Measurements from ENCODE around the gene ABCC2.

The ABCC2 gene

DNA sequence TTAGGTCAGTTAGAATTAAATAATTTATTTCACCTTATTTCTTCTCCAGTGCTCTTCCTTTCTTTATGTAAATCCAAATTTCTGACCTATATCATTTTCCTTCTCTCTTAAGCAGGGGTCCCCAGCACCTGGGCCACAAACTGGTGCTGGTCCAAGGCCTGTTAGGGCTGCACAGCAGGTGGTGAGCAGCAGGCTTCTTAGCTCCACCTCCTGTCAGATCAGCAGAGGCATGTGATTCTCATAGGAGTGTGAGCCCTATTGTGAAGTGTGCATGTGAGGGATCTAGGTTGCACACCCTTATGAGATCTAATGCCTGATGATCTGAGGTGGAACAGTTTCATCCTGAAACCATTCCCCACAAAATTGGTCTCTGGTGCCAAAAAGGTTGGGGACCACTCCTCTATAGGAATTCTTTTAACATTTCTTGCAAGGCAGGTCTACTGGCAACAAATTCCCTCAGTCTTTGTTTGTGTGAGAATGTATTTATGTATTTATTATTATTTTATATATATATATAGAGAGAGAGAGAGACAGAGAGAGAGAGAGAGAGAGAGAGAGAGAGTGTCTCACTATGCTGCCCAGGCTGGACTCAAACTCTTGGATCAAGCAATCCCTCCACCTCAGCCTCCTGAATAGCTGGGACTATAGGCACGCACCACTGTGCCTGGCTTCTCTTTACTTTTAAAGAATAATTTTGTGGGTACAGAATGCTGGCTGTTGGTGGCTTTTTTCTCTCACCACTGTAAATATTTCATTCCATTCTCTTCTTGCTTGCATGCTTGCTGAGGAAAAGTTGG lies 4.3 kb upstream of the ABCC2 start:
- DNase-seq = no peak

DNA sequence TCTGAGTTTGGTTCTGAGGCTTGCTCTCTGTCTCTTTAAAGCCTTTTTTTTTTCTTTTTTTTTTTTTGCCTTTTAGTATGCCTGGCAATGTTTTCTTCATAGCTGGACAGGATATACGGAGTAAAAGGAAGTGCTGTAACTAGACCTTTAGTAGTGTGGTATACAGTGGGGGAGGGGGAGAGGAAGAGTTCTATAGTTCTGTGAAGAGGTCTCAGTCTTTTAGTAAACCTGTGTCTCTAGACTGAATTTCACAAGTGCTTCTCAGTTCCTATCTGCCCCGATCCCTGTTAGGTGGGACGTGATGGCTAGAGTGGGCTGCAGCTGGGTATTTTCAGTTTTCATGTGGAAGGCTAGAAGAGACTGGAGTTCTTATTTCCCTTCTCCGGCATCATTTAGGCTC lies 3.1 kb upstream of the ABCC2 start:
- DNase-seq = no peak

DNA sequence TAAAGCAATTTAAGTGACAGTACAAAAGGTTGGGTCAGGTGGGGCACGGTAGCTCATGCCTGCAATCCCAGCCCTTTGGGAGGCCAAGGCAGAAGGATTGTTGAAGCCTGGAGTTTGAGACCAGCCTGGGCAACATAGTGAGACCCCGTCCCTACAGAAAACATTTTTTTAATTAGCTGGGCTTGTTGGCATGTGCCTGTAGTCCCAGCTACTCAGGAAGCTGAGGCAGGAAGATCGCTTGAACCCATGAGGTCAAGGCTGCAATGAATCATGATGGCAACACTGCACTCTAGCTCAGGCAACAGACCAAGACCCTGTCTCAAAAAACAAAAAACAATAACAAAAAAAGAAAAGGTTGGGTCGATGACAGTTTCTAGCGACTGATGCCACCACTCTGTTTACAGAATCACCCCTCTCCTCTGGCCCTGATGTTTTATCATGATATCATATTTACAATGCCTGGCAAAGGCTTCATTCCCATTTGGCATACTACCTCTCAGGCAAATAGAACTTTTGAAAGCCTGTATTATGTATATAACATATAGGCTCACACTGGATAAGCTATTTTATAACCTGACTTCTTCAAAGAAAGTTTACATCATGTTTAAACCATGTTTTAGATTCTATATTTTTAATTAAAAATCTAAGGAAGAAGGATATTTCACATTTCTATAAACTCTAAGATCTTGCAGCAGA lies 558 bp upstream of the ABCC2 start:
- no peak for DNase-seq

- DNase-seq = no peak
These were observed 1.7 kb downstream of the ABCC2 start for GRCh38 chr10:99784016-99784726.

- DNase-seq = no peak
These were observed 2.4 kb downstream of the ABCC2 start for GRCh38 chr10:99784727-99785441.

GRCh38 chr10:99785646-99786045 lies 3.2 kb downstream of the ABCC2 start:
- no peak for DNase-seq

DNA sequence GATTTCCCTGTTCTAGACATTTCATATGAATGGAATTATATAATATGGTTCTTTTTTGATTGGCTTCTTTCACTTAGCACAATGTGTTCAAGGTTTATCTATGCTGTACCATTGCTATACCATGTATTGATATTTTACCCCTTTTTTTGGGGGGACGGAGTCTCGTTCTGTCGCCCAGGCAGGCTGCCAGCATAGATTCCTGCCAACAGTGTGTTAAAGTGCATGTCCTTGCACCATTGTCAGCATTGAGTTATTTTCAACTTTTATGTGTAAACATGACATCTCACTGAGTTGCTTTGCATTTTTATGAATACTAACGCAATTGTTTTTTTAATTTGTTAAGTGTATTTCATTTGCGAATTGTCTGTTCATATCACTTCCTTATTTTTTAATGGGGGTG lies 4.9 kb downstream of the ABCC2 start:
- DNase-seq = no peak

DNA sequence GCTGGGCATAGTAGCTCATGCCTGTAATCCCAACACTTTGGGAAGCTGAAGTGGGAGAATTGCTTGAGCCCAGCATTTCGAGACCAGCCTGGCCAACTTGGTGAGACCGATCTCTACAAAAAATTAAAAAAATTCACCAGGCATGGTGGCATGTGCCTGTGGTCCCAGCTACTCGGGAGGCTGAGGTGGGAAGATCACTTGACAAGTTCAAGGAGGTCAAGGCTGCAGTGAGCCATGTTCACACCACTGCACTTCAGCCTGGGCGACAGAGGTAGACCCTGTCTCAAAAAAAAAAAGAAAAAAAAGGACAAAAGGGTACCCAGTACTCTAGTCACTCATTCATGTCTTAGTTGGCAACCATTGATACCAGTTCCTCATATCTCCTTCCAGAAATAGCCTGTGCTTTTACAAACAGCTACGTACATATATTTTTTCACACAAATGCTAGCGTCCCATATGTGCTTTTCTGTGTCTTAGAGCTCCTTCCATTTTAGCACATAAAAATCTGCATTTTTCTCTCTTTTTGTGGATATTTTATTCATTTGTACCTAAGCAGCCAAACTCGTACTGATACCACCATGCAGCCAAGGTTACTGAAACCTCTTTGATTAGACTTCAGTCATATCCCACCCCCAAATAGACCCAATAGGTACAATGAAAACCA lies 5.5 kb downstream of the ABCC2 start:
- DNase-seq = no peak

GRCh38 chr10:99788598-99789256 lies 6.3 kb downstream of the ABCC2 start:
- no peak for DNase-seq

- DNase-seq = no peak
These were observed 9.4 kb downstream of the ABCC2 start for GRCh38 chr10:99791831-99792230.

- DNase-seq = no peak
These were observed 11.4 kb downstream of the ABCC2 start for GRCh38 chr10:99793819-99794218.

DNA sequence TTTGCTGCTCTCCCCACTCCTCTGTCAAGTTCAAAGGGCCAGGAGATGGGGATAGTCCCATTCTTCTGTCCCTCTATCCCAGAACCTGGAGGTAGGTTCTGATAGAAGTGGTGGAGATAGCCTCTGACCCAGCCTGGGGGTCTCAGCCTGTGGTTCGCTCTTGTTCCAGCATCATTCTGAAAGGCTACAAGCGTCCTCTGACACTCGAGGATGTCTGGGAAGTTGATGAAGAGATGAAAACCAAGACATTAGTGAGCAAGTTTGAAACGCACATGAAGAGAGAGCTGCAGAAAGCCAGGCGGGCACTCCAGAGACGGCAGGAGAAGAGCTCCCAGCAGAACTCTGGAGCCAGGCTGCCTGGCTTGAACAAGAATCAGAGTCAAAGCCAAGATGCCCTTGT lies 14.5 kb downstream of the ABCC2 start:
- DNase-seq = no peak

DNA sequence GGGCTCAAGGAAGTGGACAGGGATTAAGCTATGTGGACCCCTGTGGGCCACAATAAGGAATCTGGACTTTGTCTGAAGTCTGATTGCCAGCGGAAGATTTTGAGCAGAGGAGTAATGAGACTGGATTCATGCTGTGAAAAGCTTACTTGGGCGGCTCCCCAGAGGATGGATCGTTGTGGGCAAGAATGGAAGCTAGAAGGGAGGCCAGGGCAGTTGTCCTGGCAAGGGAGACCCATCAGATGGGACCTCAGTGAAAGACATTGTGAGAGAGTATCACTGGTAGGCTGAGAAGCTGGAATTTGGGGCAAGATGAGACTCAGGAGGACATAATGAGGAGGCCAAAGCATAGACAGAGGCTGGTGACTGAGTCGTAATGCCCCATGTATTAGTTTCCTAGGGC lies 15.6 kb downstream of the ABCC2 start:
- DNase-seq = no peak

DNA sequence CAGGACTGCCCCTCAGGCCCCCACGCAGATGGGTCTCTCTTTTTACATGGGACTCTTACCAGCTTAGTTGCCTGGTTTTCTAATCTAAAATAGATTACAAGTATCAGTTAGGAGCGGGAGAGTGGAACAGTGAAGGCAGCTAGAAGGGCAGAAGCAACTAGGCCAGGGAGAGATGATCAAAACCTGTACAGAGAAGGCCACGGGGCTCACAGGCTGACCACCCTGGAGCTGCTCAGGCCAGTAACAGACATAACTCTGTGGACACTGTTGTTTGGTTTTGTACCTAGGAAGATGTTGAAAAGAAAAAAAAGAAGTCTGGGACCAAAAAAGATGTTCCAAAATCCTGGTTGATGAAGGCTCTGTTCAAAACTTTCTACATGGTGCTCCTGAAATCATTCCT lies 16.5 kb downstream of the ABCC2 start:
- DNase-seq = no peak

DNA sequence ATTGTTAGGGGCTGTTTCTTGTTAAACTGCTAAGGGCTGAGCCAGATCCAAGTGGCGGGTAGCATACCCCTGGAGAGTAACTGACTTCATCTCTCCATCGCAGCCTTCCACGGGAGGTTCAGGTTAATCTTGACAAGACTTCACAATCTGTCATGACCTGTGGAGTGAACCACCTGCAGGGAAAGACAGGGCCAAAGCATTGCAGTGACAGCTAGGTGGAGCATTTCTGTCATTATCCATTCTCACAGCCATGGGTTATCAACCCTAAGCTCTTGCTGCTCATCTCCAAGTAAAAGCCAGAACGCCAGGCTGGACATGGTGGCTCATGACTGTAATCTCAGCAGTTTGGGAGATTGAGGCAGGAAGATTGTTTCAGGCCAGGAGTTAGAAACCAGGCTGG lies 17.2 kb downstream of the ABCC2 start:
- DNase-seq = no peak

DNA sequence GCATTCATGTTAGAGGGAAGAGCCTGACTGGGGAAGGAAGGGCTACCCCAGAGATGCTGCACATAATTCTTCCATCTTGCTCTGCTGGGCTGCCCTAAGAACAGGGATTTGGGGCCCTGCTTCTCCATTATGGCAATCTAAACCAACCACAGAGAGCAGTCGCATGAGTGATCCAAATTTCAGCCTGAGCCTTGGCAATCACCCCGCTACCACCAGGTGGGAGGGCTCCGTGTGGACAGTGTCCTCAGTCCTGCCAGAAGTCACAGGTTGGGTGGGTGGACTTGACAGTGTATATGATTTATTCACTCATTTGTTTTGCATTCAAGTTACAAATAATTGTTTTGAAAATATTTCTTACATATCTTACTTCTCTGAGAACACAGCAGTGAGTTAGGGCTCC lies 22.0 kb downstream of the ABCC2 start:
- no peak for DNase-seq

DNA sequence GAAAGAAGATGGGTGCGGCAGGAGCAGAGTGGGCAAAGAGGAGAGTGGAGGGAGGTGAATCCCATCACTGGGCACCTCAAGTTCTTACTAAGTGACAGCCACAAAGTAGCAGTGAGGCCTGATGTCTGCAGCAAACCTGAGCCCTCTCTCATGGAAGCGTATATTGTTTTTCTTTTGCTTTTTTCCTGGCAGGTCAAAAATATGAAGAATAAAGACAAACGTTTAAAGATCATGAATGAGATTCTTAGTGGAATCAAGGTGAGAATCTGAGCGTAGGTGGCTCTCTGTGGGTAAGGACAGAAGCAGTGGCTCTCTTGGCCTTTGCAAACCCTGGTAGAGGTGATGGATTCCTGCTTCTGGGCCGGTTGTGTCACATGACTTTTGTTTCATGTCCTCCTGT lies 22.8 kb downstream of the ABCC2 start:
- DNase-seq = no peak

DNA sequence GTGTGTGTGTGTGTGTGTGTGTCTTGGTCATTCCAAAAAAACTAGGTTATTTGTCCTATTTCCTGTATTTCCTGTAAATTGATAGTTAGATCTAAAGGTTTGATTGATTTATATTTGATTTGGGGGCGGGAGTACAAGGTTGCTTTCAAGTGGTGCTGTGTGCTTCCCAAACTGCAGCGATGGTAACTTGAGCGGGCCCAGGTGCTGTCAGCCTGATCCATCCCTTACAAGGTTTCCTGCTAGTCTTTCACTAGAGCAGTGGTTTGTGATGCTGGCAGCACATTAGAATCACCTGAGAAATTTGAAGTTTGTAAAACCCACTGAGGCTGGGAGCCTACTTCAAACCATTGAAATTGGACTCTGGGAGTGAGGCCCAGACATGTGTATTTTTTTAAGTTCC lies 23.7 kb downstream of the ABCC2 start:
- DNase-seq = no peak

- DNase-seq = no peak
These were observed 25.3 kb downstream of the ABCC2 start for GRCh38 chr10:99807786-99808185.

DNA sequence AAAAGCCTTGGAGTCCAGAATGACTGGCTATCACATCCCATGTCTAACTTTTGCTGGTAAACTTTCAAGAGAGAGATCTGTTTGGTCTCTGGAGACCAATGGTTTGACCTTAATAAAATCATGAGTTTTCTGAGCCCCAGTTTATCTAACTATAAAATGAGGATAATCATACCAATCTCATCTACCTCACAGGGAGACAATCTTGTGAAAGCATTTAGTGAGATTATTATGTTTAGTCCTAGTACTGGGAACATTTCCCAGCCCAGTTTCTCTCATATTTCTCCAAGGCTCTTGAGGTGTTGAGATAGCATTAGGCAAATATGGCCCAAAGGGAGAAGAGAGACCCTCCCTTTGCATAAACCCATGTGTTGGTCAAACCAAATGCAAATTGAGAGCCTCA lies 25.8 kb downstream of the ABCC2 start:
- no peak for DNase-seq

- no peak for DNase-seq
These were observed 27.0 kb downstream of the ABCC2 start for GRCh38 chr10:99809481-99809880.

DNA sequence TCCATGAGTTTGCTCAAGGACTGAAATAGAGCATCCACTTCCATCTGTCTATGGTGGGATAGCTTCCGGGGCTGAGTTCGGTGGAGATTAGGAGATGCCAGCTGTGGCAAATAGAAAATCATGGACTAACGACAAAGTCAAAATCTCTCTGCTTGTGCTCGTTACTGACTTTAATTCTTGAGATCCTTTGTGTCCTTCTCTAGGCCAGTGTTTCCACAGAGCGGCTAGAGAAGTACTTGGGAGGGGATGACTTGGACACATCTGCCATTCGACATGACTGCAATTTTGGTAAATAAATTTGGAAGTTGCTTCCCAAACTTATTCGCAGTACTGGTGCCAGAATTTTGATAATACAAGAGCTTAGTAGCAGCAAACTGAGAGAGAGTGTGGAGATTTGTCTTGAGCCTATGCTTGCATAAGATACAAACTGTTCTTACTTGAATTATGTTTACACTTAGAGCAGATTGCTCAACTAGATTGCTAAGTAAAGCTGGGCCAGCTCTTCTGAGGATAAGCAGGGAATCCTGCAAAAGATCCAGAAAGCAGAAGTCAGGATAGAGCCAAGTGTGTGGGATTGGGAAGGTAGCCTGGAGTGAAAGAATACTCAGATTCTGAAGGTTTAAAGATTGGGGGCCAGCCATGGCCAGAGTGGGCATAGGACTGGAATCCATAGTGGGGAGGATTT lies 27.6 kb downstream of the ABCC2 start:
- DNase-seq = no peak
